Peyer's patch (tissue), 4 donors: ENCODE measurements around the gene LAMB3.

Experiments used
- POLR2A ChIP-seq, 2 donors: fragments of 450-650 bp; IDR thresholded peaks; one replicate each; pipeline ENCODE4 v1.5.1; 2017; ENCODE audit warnings: antibody characterized with exemption in 2 of 2, mild to moderate bottlenecking in 2 of 2, moderate library complexity in 2 of 2
- TF ChIP-seq, protein P1 (sequence below), 6 experiments: fragments of 450-650 bp in 4 of 6; fragments of 200-600 bp in 2 of 6; sonication (generic) in 1 of 6; IDR thresholded peaks; one replicate each; pipeline ENCODE4 v1.5.1; 2017 to 2019; ENCODE audit warnings: antibody characterized with exemption in 6 of 6, mild to moderate bottlenecking in 3 of 6, moderate library complexity in 1 of 6

GRCh38 chr1:209583408-209583807 is 68.8 kb downstream of the LAMB3 start, which contains the start of gene CAMK1G:
- no peak for TF ChIP-seq POLR2A (IDR thresholded peaks at IDR 0.05)
- TF ChIP-seq, protein P1, sequence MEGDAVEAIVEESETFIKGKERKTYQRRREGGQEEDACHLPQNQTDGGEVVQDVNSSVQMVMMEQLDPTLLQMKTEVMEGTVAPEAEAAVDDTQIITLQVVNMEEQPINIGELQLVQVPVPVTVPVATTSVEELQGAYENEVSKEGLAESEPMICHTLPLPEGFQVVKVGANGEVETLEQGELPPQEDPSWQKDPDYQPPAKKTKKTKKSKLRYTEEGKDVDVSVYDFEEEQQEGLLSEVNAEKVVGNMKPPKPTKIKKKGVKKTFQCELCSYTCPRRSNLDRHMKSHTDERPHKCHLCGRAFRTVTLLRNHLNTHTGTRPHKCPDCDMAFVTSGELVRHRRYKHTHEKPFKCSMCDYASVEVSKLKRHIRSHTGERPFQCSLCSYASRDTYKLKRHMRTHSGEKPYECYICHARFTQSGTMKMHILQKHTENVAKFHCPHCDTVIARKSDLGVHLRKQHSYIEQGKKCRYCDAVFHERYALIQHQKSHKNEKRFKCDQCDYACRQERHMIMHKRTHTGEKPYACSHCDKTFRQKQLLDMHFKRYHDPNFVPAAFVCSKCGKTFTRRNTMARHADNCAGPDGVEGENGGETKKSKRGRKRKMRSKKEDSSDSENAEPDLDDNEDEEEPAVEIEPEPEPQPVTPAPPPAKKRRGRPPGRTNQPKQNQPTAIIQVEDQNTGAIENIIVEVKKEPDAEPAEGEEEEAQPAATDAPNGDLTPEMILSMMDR (IDR thresholded peaks at IDR 0.05), result no peak
